HG02571 (cell line): ENCODE data around the gene STIM1.
"Not testable (repeated sequence)": the region's sequence is repeated elsewhere in the genome, so short reads cannot be mapped to it uniquely, and the experiment has no call there.

ENCODE experiments used
- ATAC-seq: cut with Tn5 transposase; IDR thresholded peaks from one replicate; pipeline ENCODE4 v1.9.1; 2021; ENCODE audit warnings: mild to moderate bottlenecking, moderate library complexity; ENCODE audit not compliant: unreplicated experiment

STIM1 gene

DNA sequence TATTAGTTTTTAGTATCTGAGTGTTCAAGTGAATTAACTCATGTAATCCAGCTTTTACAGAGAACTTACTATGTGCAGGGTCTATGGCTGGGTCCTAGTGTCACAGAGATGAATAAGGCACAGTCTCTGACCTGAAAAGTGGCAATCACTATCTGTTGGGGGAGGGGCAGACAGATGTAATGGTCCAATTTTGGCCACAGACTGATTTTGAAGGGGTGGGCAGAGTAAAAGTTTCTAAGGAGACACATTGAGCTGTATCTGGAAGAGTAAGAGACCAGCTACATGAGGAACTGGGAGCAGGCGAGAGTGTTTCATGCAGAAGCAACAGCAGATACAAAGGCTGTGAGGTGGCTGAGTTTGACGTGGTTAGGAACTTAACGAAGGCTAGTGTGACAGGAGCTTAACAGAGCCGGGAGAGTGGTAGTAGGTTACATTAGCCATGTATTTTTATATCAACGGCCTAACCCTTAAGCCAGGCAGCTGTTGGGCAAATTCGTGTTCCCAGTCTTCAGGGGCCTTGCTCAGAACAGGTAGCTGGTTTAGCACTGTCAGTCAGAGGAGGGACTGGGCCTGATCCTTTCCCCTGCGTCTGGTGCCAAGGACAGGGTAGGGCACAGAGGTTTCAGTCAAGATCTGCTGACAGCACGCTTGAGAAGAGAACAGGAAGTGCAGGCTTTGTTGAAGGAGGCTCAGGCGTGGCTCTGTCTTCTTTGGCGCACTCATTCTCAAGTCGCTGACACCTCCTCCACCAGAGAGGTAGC is 1.4 kb upstream of the STIM1 start:
- peak; percentile 26 for ATAC-seq

DNA sequence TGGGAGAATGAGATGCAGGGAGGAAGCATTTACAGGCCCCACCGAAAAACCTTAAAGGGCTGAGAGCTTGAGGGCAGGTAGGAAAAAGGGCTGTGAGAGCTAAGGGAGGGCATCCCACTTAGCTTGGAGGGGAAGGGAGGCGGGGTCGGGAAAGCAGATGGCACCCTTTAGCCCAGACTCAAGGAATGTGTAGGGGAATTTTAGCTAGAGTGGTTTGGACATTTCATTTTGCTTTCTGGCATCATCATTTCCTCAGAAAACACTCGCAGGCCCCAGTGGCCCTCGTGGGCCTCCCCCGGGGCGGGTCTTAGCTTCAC is 846 bp upstream of the STIM1 start:
- no peak for ATAC-seq

DNA sequence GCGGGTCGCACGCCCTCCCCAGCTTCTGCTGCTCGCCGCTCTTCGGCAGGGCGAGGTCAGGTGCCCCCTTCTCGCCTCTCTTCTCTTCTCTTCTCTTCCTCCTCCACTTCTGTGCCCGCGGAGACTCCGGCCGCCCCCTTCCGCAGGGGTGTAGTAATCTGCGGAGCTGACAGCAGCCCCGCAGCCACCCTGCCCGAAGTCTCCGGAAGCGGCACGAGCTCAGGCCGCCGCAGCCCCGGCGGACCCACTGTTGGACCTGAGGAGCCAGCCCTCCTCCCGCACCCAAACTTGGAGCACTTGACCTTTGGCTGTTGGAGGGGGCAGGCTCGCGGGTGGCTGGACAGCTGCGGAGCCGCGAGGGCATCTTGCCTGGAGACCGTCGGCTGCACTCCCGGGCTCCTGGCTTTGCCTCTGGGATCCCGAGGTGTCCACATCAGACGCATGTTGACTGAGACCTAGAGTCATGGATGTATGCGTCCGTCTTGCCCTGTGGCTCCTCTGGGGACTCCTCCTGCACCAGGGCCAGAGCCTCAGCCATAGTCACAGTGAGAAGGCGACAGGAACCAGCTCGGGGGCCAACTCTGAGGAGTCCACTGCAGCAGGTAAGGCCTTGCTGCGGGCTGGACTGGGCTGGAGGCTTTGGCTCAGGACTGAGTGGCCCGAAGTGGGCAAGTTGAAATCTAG is 486 bp downstream of the STIM1 start:
- ATAC-seq, result peak; percentile 8

GRCh38 chr11:3856856-3857553 is 1.5 kb downstream of the STIM1 start:
- ATAC-seq, result no peak

GRCh38 chr11:3857628-3858027 is 2.2 kb downstream of the STIM1 start:
- no peak for ATAC-seq

DNA sequence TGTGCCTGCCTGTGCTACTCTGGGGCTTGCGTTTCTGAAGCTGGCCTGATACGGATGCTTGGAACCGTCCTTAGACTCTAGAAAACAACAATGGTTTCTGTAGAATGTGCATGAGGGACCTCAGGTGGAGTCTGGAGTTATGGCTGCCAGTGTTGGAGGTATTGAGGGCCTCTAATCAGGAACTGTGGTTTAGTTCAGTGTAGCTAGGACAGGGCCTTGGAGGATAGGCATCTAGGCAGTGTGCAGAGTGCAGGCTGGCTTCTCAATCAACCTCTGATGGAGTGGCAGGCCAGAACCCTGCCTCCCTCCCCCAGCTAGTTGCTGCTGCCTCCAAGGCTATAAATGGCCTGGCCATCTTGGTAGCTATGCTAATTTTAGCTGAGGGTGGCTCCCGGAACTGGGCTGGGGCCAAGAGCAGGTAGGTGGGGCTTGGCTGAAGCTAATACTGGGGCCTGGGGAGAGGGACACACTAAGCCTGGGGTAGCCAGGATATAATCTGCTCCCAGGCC is 4.0 kb downstream of the STIM1 start:
- ATAC-seq, result no peak

DNA sequence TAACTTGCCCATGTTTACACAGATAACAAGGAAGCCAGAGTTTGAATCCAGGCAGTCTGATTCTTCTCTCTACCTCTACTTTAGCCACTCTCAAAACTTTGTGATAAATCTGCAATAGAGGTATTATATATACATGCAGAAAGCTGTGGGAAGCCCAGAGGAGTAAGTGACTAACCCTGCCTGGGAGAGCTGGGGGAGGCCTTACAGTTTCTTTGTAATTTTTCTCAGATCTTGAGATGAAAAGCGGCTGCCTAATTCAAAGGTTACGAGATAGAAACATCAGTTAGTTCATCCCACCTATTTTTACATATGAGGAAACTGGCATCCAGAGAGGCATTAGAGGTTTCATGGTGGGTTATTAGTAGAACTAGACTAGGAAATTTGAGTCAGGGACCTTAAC is 4.9 kb downstream of the STIM1 start:
- no peak for ATAC-seq

GRCh38 chr11:3860898-3861393 is 5.5 kb downstream of the STIM1 start:
- ATAC-seq, result not testable (repeated sequence)

DNA sequence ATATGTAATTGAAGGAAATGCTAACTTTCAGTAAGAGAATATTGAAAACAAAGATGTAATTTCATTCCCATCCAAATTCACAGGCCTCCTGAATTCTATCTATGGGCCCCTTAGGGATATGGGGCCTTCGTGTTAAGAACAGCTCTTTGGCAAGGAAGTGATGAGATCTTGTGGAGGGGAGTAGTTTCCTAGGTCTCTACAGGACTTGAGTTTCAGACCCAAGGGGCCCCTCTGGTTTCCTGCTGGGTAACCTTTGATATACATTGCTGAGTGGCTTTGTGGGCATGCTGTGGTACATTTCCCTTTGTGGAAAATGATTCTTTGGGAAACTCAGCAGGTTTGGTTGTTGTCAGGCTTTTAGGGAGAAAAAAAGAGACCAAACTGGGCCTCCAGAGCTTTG is 6.2 kb downstream of the STIM1 start:
- no peak for ATAC-seq

DNA sequence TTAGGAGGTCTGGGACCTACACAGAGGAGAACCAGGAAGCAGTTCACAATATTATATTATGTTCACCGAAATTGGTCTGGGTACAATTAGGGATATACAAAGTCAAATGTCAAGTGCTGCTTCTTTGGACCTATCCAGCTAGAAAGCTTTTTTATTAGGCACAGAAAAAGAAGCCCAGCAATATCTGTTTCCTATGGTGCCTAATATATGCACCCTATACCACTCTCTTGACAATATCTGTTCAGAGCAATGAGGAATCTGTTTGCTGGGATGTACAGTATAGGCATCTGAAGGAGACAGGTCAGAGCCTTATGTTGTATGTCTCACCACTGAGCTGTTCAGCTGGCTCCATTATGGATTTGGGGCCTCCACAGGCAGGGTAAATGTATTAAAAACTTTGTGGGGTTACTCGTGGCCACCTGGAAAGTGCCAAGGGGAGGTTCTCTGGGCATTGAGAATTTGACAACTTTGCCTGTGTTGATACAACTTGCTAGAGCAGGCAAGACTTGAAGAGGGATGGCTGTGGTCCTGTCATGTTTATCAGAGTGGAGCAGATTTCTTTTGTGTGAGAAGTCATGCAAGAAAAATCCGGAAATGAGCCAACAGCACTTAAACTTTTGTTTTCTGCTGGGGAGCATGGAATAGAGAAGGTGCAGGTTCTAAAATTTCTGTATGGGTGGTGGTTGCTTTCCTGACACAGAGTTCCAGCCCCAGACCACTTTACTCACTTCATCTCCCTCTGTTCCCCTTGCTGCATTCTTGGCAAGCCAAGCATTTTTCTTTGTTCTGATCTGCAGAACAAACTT is 10.1 kb downstream of the STIM1 start:
- ATAC-seq, result no peak

DNA sequence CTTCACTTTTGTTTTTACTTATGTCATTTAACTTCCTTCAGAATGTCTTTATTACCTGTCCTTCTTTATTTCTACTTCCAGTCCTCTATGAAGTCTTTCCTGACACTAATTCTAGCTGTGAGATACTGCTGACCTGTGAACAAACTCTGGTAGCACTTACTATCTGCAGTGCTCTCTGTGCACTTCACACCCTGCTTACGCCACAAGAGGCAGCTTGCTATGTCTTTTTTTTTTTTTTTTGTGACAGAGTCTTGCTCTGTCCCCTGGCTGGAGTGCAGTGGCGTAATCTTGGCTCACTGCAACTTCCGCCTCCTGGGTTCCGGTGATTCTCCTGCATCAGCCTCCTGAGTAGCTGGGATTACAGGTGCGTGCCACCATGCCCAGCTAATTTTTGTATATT is 10.7 kb downstream of the STIM1 start:
- no peak for ATAC-seq

DNA sequence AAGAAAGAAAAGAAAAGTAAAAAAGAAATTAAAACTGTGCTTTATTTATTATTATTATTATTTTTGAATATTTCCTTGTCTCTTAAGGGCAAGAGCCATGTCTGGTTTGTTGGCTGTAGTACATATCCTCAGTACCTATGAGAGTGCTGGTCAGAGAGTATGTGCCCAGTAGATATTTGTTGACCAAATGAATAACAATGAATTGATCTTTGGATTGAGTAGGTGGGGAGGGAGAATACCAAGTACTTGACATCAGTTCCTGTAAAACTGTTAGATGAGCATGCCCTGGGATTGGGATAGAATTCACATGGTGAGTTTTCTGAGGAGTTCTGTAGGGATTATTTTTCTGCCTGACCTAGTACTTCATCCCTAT is 11.4 kb downstream of the STIM1 start:
- no peak for ATAC-seq

DNA sequence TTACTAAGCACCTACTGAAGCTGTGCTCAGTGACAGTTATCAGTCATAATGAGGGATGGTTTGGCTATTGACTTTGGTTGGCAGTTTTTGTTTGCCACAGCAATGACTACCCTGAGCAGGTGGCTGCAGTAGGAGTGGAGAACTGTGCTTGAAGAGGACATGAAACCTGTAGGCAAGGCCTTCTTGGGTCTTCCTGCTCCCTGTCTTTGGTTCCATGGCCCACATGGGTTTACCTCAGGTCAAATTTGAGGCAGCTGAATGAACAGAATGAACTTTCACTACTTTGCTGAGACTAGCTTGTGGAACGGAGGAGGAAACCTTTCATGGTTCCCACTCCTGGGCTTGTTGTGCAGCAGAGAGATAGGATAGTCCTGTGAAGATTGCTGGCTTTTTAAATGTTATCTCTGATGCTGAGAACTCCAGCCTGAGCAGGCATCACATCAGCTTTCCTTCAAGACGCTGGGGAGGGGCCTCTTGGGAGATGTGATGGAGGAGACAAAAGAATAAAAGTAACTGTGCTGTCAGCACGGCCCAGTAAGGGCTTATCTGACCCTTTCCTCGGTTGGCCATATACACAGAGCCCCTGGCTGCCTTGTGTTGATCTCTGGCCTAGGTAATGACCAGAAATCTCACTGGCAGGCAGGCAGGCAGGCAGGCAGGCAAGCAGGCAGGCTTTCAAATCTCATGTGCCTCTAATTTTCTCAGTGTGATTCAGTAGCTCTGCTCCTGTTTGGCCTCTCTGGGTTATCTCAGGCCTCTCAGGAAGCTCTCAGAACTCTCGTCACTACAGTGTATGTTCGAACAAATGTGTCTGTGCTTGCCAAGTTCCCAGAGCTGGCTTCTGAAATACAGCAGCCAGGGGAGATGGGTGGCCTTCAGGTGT is 12.0 kb downstream of the STIM1 start:
- no peak for ATAC-seq

- no peak for ATAC-seq
These were observed 18.4 kb downstream of the STIM1 start for GRCh38 chr11:3873712-3874349.

- no peak for ATAC-seq
These were observed 21.1 kb downstream of the STIM1 start for GRCh38 chr11:3876613-3877012.

DNA sequence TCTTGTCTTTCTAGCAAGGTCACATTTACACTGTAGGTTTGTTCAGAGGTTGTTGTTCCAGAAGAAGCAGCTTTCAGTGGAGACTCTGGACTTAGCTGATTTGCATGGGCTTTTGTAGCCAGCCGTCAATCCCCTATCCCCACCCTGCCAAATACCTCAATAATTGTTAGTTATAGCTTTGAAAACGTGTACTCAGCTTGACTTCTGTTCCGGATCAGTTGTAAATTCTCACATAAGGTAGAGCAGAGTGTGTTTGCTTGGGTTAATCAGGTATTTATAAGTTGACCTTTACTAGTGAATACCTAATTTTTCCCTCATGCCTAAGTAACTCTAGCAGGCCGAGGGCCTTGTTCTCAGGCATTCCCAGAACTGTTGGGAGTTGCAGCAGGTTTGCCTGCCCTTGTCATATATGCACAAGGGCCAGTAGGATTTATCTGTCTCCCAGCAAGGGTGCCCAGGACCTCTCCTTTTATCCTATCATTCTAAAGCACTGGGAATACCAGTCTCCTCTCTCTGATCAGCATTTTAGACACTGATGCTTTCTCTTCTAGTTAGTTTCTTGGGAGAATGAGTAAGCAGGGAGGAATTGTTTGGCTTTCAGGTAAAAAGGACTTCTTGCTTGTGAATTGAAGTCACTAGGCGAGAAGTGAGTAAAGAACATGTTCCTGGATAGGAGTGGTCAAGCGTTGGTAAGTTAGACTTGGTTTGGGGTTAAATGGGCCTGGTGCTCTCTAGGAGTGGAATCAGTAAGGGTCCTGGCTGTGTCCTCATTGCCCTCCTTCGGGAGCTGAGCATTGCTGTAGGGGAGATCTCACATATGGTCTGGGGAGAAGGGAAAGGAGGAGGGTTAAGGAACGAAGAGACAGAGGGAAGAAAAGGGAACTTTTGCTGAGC is 22.1 kb downstream of the STIM1 start:
- no peak for ATAC-seq

GRCh38 chr11:3878258-3878584 is 22.8 kb downstream of the STIM1 start:
- no peak for ATAC-seq

GRCh38 chr11:3879216-3879966 is 23.9 kb downstream of the STIM1 start:
- no peak for ATAC-seq
